Trophoblast cell (in vitro differentiated cells and primary cell): Measurements from ENCODE around the gene EXOC1L.

Source experiments
- DNase-seq, 2 donors: peaks; one replicate each; pipeline ENCODE4 v3.0.0-alpha.2; 2016
- H2AFZ ChIP-seq: 2 replicates; pipeline ENCODE4 v1.6.1; 2013; ENCODE audit warnings: low read length, moderate library complexity, mild to moderate bottlenecking; ENCODE audit not compliant: insufficient read depth, poor library complexity
- H2AK5ac ChIP-seq: 2 replicates; pipeline ENCODE4 v1.6.1; 2013; ENCODE audit warnings: mild to moderate bottlenecking, low read length
- H2BK120ac ChIP-seq: 2 replicates; pipeline ENCODE4 v1.6.1; 2013; ENCODE audit warnings: low read length, mild to moderate bottlenecking, moderate library complexity; ENCODE audit not compliant: insufficient read depth, poor library complexity
- H2BK12ac ChIP-seq: 2 replicates; pipeline ENCODE4 v1.6.1; 2013; ENCODE audit warnings: mild to moderate bottlenecking, low read length, moderate library complexity
- H2BK5ac ChIP-seq: 2 replicates; pipeline ENCODE4 v1.6.1; 2013; ENCODE audit warnings: low read length, low read depth, moderate library complexity, mild to moderate bottlenecking; ENCODE audit not compliant: poor library complexity
- H3K14ac ChIP-seq: 2 replicates; pipeline ENCODE4 v1.6.1; 2013; ENCODE audit warnings: mild to moderate bottlenecking, low read length
- H3K18ac ChIP-seq: 2 replicates; pipeline ENCODE4 v1.6.1; 2013; ENCODE audit warnings: mild to moderate bottlenecking, low read length
- H3K23ac ChIP-seq: 2 replicates; pipeline ENCODE4 v1.6.1; 2013; ENCODE audit warnings: low read length
- H3K27ac ChIP-seq: 2 replicates; pipeline ENCODE4 v1.5.1; 2013; ENCODE audit warnings: low read depth, mild to moderate bottlenecking, inconsistent platforms, low read length, moderate library complexity
- H3K27me3 ChIP-seq: 2 replicates; pipeline ENCODE4 v1.6.1; 2013; ENCODE audit warnings: inconsistent platforms, mild to moderate bottlenecking, low read length, moderate library complexity; ENCODE audit not compliant: insufficient read depth
- H3K36me3 ChIP-seq, 2 experiments: 1 replicate in 1 of 2; 2 replicates in 1 of 2; pipeline ENCODE4 v1.6.1; 2013; ENCODE audit warnings: low read length in 2 of 2, mild to moderate bottlenecking in 2 of 2, moderate library complexity in 1 of 2; ENCODE audit not compliant: insufficient read depth in 2 of 2, control insufficient read depth in 1 of 2
- H3K4ac ChIP-seq: 2 replicates; pipeline ENCODE4 v1.6.1; 2013; ENCODE audit warnings: low read depth, mild to moderate bottlenecking, low read length, moderate library complexity
- H3K4me1 ChIP-seq, 2 experiments: 1 replicate in 1 of 2; 2 replicates in 1 of 2; pipeline ENCODE4 v1.6.1; 2013; ENCODE audit warnings: low read length in 2 of 2, mild to moderate bottlenecking in 2 of 2, moderate library complexity in 1 of 2; ENCODE audit not compliant: insufficient read depth in 2 of 2, control insufficient read depth in 1 of 2
- H3K4me2 ChIP-seq: 2 replicates; pipeline ENCODE4 v1.6.1; 2013; ENCODE audit warnings: inconsistent platforms, mild to moderate bottlenecking, low read length, moderate library complexity
- H3K4me3 ChIP-seq: 2 replicates; pipeline ENCODE4 v1.5.1; 2013; ENCODE audit warnings: mild to moderate bottlenecking, low read depth, low read length, inconsistent platforms
- H3K79me1 ChIP-seq: one replicate; pipeline ENCODE4 v1.6.1; 2013; ENCODE audit warnings: low read length
- H3K79me2 ChIP-seq: 2 replicates; pipeline ENCODE4 v1.6.1; 2013; ENCODE audit warnings: low read length, mild to moderate bottlenecking; ENCODE audit not compliant: control insufficient read depth, insufficient read depth, poor library complexity
- H3K9ac ChIP-seq: 2 replicates; pipeline ENCODE4 v1.6.1; 2013; ENCODE audit warnings: mild to moderate bottlenecking, low read length
- H3K9me3 ChIP-seq: 2 replicates; pipeline ENCODE4 v1.6.1; 2013; ENCODE audit warnings: low read depth, mild to moderate bottlenecking, control low read depth, inconsistent platforms, low read length; ENCODE audit not compliant: insufficient read depth
- H4K12ac ChIP-seq: 2 replicates; pipeline ENCODE4 v1.6.1; 2013; ENCODE audit warnings: low read depth, mild to moderate bottlenecking, low read length, moderate library complexity
- H4K8ac ChIP-seq: 2 replicates; pipeline ENCODE4 v1.6.1; 2013; ENCODE audit warnings: low read depth, mild to moderate bottlenecking, low read length, moderate library complexity
- H4K91ac ChIP-seq: one replicate; pipeline ENCODE4 v1.6.1; 2013; ENCODE audit warnings: low read depth, mild to moderate bottlenecking, low read length, moderate library complexity
- WGBS: extraction: QIAGEN DNeasy Blood & Tissue Kit; methylation state at CpG from one replicate; pipeline ENCODE4 v1.1.7; 2013; ENCODE audit warnings: missing lambda C conversion rate; ENCODE audit not compliant: insufficient read length, insufficient coverage; ENCODE audit errors: extremely low coverage; 5-methylcytosine and 5-hydroxymethylcytosine counted together

The EXOC1L gene

DNA sequence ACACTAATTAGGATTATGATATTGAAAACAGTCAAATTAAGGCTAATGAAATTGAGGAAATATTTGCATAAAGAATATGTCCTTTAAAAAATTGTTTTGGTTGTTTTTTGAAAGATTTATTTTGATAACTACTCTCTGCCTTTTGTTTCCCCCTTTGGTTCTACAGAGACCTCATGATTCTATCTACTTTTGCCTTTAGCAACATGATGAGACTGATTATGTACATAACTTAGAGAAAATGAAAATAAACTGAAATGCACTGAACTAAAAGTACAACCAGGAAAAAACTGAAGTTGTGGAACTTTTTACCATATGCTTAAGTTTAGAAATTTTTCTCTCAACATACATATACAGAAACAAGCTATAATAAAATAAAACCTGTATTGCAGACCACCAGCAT lies 55.2 kb downstream of the EXOC1L start:
- Histone ChIP-seq H3K79me2 (no peaks in the 10 kb centered on the region), H2AK5ac (no peak overlapping the region), H3K9ac (no peak overlapping the region), H2BK120ac (no peak overlapping the region), H3K14ac (no peak overlapping the region), H3K27me3 (no peaks in the 10 kb centered on the region), H4K91ac (no peak overlapping the region), H2AFZ (no peak overlapping the region), H3K23ac (no peak overlapping the region), H3K4ac (no peak overlapping the region), H4K8ac (no peak overlapping the region), H3K4me3 (no peak overlapping the region), H3K27ac (no peak overlapping the region), H3K18ac (no peak overlapping the region), H3K4me1 (peaks cover 0 to 2% of the 10 kb centered on the region in 2 experiments), H3K4me2 (no peak overlapping the region), H3K79me1 (peaks cover 2% of the 10 kb centered on the region), H3K36me3 (no peaks in the 10 kb centered on the region), H4K12ac (no peak overlapping the region), H2BK12ac (no peak overlapping the region), H3K9me3 (no peaks in the 10 kb centered on the region), H2BK5ac (no peak overlapping the region)
- DNase-seq: no peak

DNA sequence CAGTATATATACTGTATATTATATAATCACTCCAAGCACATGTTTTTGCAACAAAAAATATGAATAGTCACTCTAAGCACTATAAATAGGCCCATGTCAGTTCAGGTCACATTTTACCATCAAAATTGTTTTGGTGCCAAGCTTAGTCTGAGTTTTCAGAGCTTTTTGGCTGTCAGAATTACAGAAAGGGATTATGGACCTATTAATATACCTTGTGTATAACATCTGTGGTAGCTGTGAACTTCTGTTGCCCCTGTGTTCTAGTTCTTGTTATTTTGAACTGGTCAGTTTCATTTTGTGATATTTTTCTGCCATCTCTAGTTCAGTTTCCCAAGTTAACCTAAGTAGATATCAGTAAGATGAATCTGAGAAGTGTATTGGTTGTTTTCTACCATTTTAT lies 56.8 kb downstream of the EXOC1L start:
- Histone ChIP-seq H3K36me3 (no peaks in the 10 kb centered on the region), H3K79me2 (no peaks in the 10 kb centered on the region), H4K91ac (no peak overlapping the region), H3K9ac (no peak overlapping the region), H3K4me1 (peaks cover 3 to 7% of the 10 kb centered on the region in 2 experiments), H3K9me3 (no peaks in the 10 kb centered on the region), H3K79me1 (peaks cover 2% of the 10 kb centered on the region), H3K27me3 (no peaks in the 10 kb centered on the region), H3K14ac (no peak overlapping the region), H4K8ac (no peak overlapping the region), H2BK120ac (no peak overlapping the region), H2AK5ac (no peak overlapping the region), H2BK12ac (no peak overlapping the region), H3K27ac (no peak overlapping the region), H3K4me2 (no peak overlapping the region), H3K4me3 (no peak overlapping the region), H3K4ac (no peak overlapping the region), H3K18ac (no peak overlapping the region), H2BK5ac (no peak overlapping the region), H2AFZ (no peak overlapping the region), H4K12ac (no peak overlapping the region), H3K23ac (no peak overlapping the region)
- DNase-seq: no peak

DNA sequence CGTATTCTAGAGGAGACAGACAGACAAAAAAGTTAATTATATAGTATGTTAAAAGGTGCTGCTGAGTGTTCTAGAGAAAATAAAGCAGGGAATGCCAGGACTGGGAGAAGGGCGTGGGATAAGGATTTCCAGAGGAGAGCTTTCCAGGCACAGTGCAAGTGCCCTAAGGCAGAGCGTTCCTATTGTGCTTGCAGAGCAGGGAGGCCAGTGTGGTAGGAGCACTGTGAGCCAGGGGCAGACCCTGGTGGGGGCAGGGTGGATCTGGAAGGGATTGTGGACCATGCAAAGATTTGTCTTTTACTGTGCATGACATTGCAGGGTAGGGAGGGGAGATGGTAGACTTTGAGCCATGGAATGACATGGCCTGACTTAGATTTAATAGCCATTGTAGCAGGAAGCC lies 59.6 kb downstream of the EXOC1L start:
- Histone ChIP-seq H2AFZ (no peak overlapping the region), H3K27ac (peak overlapping the region; percentile 33), H3K18ac (no peak overlapping the region), H4K8ac (no peak overlapping the region), H3K4me2 (no peak overlapping the region), H3K79me1 (peaks cover 2% of the 10 kb centered on the region), H3K79me2 (no peaks in the 10 kb centered on the region), H2BK120ac (no peak overlapping the region), H3K27me3 (no peaks in the 10 kb centered on the region), H2BK5ac (no peak overlapping the region), H4K12ac (no peak overlapping the region), H2AK5ac (no peak overlapping the region), H3K36me3 (peaks cover 2 to 3% of the 10 kb centered on the region in 2 experiments), H2BK12ac (no peak overlapping the region), H3K4ac (no peak overlapping the region), H3K23ac (no peak overlapping the region), H3K9me3 (no peaks in the 10 kb centered on the region), H3K4me3 (no peak overlapping the region), H3K14ac (no peak overlapping the region), H4K91ac (no peak overlapping the region), H3K9ac (no peak overlapping the region), H3K4me1 (peaks cover 4 to 8% of the 10 kb centered on the region in 2 experiments)
- no CpG with 5 or more reads among the region's 3 CpGs for WGBS
- DNase-seq: no peak

GRCh38 chr4:55880652-55881280 lies 61.2 kb downstream of the EXOC1L start:
- no peaks in the 10 kb centered on the region for H3K79me2 ChIP-seq
- H3K9ac ChIP-seq: no peak overlapping the region
- no peak overlapping the region for H3K14ac ChIP-seq
- H4K91ac ChIP-seq: no peak overlapping the region
- H3K79me1 ChIP-seq: peaks cover 3% of the 10 kb centered on the region
- H3K4me3 ChIP-seq: no peak overlapping the region
- H3K9me3 ChIP-seq: no peaks in the 10 kb centered on the region
- no peak overlapping the region for H3K23ac ChIP-seq
- H2BK12ac ChIP-seq: no peak overlapping the region
- no peaks in the 10 kb centered on the region for H3K27me3 ChIP-seq
- H4K8ac ChIP-seq: no peak overlapping the region
- no peak overlapping the region for H3K4ac ChIP-seq
- H2AFZ ChIP-seq: no peak overlapping the region
- no peak overlapping the region for H3K18ac ChIP-seq
- H3K36me3 ChIP-seq: peaks cover 2 to 3% of the 10 kb centered on the region in 2 experiments
- H2BK120ac ChIP-seq: no peak overlapping the region
- H2BK5ac ChIP-seq: no peak overlapping the region
- H4K12ac ChIP-seq: no peak overlapping the region
- H3K27ac ChIP-seq: no peak overlapping the region
- peak; percentile 7 to 82 for DNase-seq
- H2AK5ac ChIP-seq: no peak overlapping the region
- H3K4me2 ChIP-seq: no peak overlapping the region
- peaks cover 4 to 8% of the 10 kb centered on the region in 2 experiments for H3K4me1 ChIP-seq
- no CpG with 5 or more reads among the region's 3 CpGs for WGBS
